Breast epithelium (tissue), 4 donors: Measurements from ENCODE around the gene CRIP3. TPM values are rescaled to one million over a fixed set of nuclear protein-coding genes. Genes with fewer than 3 reads are reported as not detected.

Experiments
- DNase-seq, 2 donors: peaks; one replicate each; pipeline ENCODE4 v3.0.0-alpha.2; 2019; ENCODE audit warnings: low spot score in 2 of 2
- H3K27ac ChIP-seq, 2 donors: fragments of 200-600 bp; sonication (generic) in 1 of 2; one replicate each; pipeline ENCODE4 v1.5.1; 2016 to 2019; ENCODE audit warnings: mild to moderate bottlenecking in 1 of 2
- H3K27me3 ChIP-seq, 2 donors: fragments of 200-600 bp; sonication (generic) in 1 of 2; one replicate each; pipeline versions ENCODE4 v1.5.1 to v1.6.0; 2017 to 2019; ENCODE audit warnings: control low read depth in 1 of 2, mild to moderate bottlenecking in 1 of 2
- H3K36me3 ChIP-seq: fragments of 200-600 bp; one replicate; pipeline ENCODE4 v1.5.1; 2019
- H3K4me1 ChIP-seq, 2 donors: fragments of 200-600 bp; sonication (generic); one replicate each; pipeline ENCODE4 v1.5.1; 2016 to 2019; ENCODE audit warnings: control low read depth in 1 of 2
- H3K4me3 ChIP-seq, 3 donors: fragments of 200-600 bp; sonication (generic); 1 replicate in 2 of 3; 2 replicates in 1 of 3; pipeline ENCODE4 v1.5.1; 2016 to 2019; ENCODE audit warnings: mild to moderate bottlenecking in 3 of 3, moderate library complexity in 2 of 3
- H3K9me3 ChIP-seq, 2 donors: fragments of 200-600 bp; sonication (generic) in 1 of 2; one replicate each; pipeline ENCODE4 v1.5.1; 2016 to 2019; ENCODE audit warnings: control low read depth in 1 of 2
- CTCF ChIP-seq, 3 donors: fragments of 450-650 bp; IDR thresholded peaks; one replicate each; pipeline ENCODE4 v1.5.1; 2016 to 2017; ENCODE audit warnings: antibody characterized with exemption in 3 of 3, mild to moderate bottlenecking in 3 of 3, moderate library complexity in 3 of 3
- POLR2A ChIP-seq: fragments of 450-650 bp; IDR thresholded peaks from one replicate; pipeline ENCODE4 v1.6.1; 2016; ENCODE audit warnings: antibody characterized with exemption, mild to moderate bottlenecking, moderate library complexity
- POLR2AphosphoS5 ChIP-seq, 3 donors: sonication (generic); formaldehyde crosslinking; IDR thresholded peaks; one replicate each; pipeline ENCODE4 v1.6.1; 2017; ENCODE audit warnings: antibody characterized with exemption in 3 of 3
- intact Hi-C: fragments of 100-400 bp; cut with DNase I; formaldehyde crosslinking; loops from one replicate; pipeline ENCODE4 v1.15.1; 2023; ENCODE audit warnings: low total_unique reads
- total RNA-seq, 3 donors: library from RNA; depleted of rRNA; stranded (reverse); fragments of >200 nt; gene quantifications; one replicate each; pipeline ENCODE4 v1.1.0, GENCODE V29; 2016

Gene CRIP3
- total RNA-seq, 3 donors from 2014 or later, result 1.6 to 2.1 (median 1.9) TPM

DNA sequence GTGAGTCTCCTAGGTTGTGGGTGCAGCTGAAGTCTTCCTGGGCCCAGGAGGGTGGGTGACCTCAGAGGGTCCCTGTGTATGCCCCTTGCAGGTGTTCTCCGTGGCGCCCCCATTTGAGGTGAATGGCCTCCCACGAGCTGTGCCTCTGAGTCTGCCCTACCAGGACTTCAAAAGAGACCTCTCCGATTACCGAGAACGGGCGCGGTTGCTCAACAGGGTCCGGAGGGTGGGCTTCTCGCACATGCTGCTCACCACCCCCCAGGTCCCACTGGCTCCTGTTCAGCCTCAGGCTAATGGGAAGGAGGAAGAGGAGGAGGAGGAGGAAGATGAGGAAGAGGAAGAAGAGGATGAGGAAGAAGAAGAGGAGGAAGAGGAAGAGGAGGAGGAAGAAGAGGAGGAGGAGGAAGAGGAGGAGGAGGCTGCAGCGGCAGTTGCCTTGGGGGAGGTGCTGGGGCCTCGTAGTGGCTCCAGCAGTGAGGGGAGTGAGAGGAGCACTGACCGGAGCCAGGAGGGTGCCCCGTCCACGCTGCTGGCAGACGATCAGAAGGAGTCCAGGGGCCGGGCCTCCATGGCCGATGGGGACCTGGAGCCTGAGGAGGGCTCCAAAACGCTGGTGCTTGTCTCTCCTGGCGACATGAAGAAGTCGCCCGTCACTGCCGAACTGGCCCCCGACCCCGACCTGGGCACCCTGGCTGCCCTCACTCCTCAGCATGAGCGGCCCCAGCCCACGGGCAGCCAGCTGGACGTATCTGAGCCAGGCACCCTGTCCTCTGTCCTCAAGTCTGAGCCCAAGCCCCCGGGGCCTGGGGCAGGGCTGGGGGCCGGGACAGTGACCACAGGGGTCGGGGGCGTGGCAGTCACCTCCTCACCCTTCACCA lies 25.8 kb downstream of the CRIP3 start:
- intact Hi-C loops, result no loop called here
- TF ChIP-seq POLR2A (no peak), POLR2AphosphoS5 (IDR thresholded peaks at IDR 0.05) (no peak), CTCF (IDR thresholded peaks at IDR 0.05) (no peak)
- H3K9me3 ChIP-seq, result no peaks in the 10 kb centered on the region
- H3K4me3 ChIP-seq, result no peak overlapping the region
- no peak for DNase-seq
- no peaks in the 10 kb centered on the region for H3K36me3 ChIP-seq
- H3K27ac ChIP-seq, result no peak overlapping the region
- no peaks in the 10 kb centered on the region for H3K4me1 ChIP-seq
- H3K27me3 ChIP-seq, result peaks cover 0 to 44% of the 10 kb centered on the region in 2 donors

DNA sequence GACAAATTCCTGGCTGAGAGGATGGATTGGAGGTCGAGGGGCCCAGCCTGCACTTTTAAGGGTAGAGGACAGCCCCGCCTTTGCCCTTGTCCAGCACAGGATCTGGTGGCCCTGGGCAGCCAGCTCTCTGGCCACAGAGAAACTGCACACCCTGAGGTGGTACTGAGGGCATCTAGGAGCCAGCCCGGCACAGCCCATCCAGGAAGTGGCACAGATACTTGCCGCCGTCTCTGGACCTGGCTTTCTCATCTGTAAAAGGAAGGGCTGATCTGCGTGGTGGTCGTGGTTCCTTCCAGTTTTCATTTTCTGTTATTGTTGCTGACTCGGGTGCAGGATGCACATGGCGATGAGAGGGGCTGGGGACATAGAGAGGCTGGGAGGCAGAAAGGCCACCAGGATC lies 26.6 kb downstream of the CRIP3 start:
- no peaks in the 10 kb centered on the region for H3K36me3 ChIP-seq
- TF ChIP-seq POLR2A (no peak), POLR2AphosphoS5 (IDR thresholded peaks at IDR 0.05) (no peak), CTCF (IDR thresholded peaks at IDR 0.05) (no peak)
- intact Hi-C loops, result no loop called here
- H3K9me3 ChIP-seq, result no peaks in the 10 kb centered on the region
- peaks cover 0 to 44% of the 10 kb centered on the region in 2 donors for H3K27me3 ChIP-seq
- no peak overlapping the region for H3K27ac ChIP-seq
- H3K4me3 ChIP-seq, result no peak overlapping the region
- no peak for DNase-seq
- no peaks in the 10 kb centered on the region for H3K4me1 ChIP-seq

DNA sequence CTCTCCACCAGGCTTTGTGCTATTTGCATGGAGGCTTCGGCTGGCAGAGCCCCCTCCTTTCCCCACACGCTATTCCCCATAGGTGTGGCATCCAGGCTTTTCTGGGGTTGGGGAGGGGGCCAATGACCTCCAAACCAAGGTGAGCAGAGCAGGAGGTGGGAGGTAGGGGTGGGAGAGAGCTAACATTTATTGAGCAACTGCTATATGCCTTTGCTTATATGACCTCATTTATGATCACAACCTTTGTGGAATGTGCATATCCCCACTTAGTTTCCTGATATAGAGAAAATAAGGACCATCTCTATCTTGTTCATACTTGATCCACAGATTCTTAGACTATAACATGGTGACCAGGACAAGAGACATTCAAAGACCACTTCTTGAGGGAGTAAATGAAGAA lies 28.4 kb downstream of the CRIP3 start:
- H3K4me3 ChIP-seq, result no peak overlapping the region
- DNase-seq, result no peak
- no peaks in the 10 kb centered on the region for H3K9me3 ChIP-seq
- H3K36me3 ChIP-seq, result no peaks in the 10 kb centered on the region
- H3K27me3 ChIP-seq, result peaks cover 0 to 42% of the 10 kb centered on the region in 2 donors
- H3K27ac ChIP-seq, result no peak overlapping the region
- TF ChIP-seq POLR2AphosphoS5 (IDR thresholded peaks at IDR 0.05), result no peak
- no peak for TF ChIP-seq POLR2A
- no peak for TF ChIP-seq CTCF (IDR thresholded peaks at IDR 0.05)
- H3K4me1 ChIP-seq, result peaks cover 0 to 6% of the 10 kb centered on the region in 2 donors
- intact Hi-C loops, result no loop called here

GRCh38 chr6:43278524-43279078 lies 30.0 kb downstream of the CRIP3 start:
- peaks cover 0 to 8% of the 10 kb centered on the region in 2 donors for H3K4me1 ChIP-seq
- H3K4me3 ChIP-seq, result no peak overlapping the region
- H3K9me3 ChIP-seq, result no peaks in the 10 kb centered on the region
- no peak for DNase-seq
- intact Hi-C loops, result no loop called here
- peaks cover 0 to 26% of the 10 kb centered on the region in 2 donors for H3K27me3 ChIP-seq
- H3K27ac ChIP-seq, result no peak overlapping the region
- no peak for TF ChIP-seq CTCF (IDR thresholded peaks at IDR 0.05)
- TF ChIP-seq POLR2A, result no peak
- TF ChIP-seq POLR2AphosphoS5 (IDR thresholded peaks at IDR 0.05), result no peak
- H3K36me3 ChIP-seq, result no peaks in the 10 kb centered on the region
